H9 (cell line): ENCODE measurements around the gene PRSS2. TPM values are rescaled to one million over a fixed set of nuclear protein-coding genes. Genes with fewer than 3 reads are reported as not detected.

ENCODE experiments used
- DNase-seq: peaks from one replicate; pipeline ENCODE4 v3.0.0-alpha.2; 2017
- H2AFZ ChIP-seq: one replicate; pipeline ENCODE4 v1.6.1; 2013; ENCODE audit warnings: mild to moderate bottlenecking, low read length, control low read depth, moderate library complexity
- H2AK5ac ChIP-seq: 2 replicates; pipeline ENCODE4 v1.6.1; 2013; ENCODE audit warnings: low read length, control low read depth, mixed read lengths; ENCODE audit not compliant: insufficient read length
- H2BK120ac ChIP-seq: one replicate; pipeline ENCODE4 v1.6.1; 2013; ENCODE audit warnings: low read depth, mild to moderate bottlenecking, low read length, control low read depth, inconsistent platforms; ENCODE audit not compliant: poor library complexity, severe bottlenecking
- H2BK12ac ChIP-seq: 2 replicates; pipeline ENCODE4 v1.6.1; 2013; ENCODE audit warnings: low read length, control low read depth, mixed read lengths, low read depth; ENCODE audit not compliant: insufficient read length
- H2BK15ac ChIP-seq: 2 replicates; pipeline ENCODE4 v1.6.1; 2013; ENCODE audit warnings: low read depth, low read length, control low read depth
- H2BK20ac ChIP-seq: one replicate; pipeline ENCODE4 v1.6.1; 2013; ENCODE audit warnings: low read depth, mild to moderate bottlenecking, low read length, control low read depth, inconsistent platforms; ENCODE audit not compliant: poor library complexity, severe bottlenecking
- H2BK5ac ChIP-seq: 2 replicates; pipeline ENCODE4 v1.6.1; 2013; ENCODE audit warnings: low read length, control low read depth, mixed read lengths; ENCODE audit not compliant: insufficient read length
- H3K14ac ChIP-seq: 2 replicates; pipeline ENCODE4 v1.6.1; 2013; ENCODE audit warnings: low read length, control low read depth; ENCODE audit not compliant: insufficient read depth
- H3K18ac ChIP-seq: 2 replicates; pipeline ENCODE4 v1.6.1; 2013; ENCODE audit warnings: low read depth, mild to moderate bottlenecking, mixed read lengths, low read length, control low read depth; ENCODE audit not compliant: insufficient read length
- H3K23ac ChIP-seq: 2 replicates; pipeline ENCODE4 v1.6.1; 2013; ENCODE audit warnings: low read length, control low read depth, mixed read lengths, low read depth; ENCODE audit not compliant: insufficient read length
- H3K23me2 ChIP-seq: 2 replicates; pipeline ENCODE4 v1.6.1; 2013; ENCODE audit warnings: low read depth, mild to moderate bottlenecking, mixed read lengths, low read length, control low read depth; ENCODE audit not compliant: insufficient read length, poor library complexity, severe bottlenecking
- H3K27ac ChIP-seq: 2 replicates; pipeline ENCODE4 v1.5.1; 2013; ENCODE audit warnings: low read length, control low read depth, mixed read lengths, low read depth; ENCODE audit not compliant: insufficient read length
- H3K27me3 ChIP-seq: 2 replicates; pipeline ENCODE4 v1.6.1; 2013; ENCODE audit warnings: low read length, control low read depth, inconsistent platforms; ENCODE audit not compliant: insufficient read depth
- H3K4ac ChIP-seq: 2 replicates; pipeline ENCODE4 v1.6.1; 2013; ENCODE audit warnings: low read depth, mild to moderate bottlenecking, control low read depth, inconsistent platforms, low read length, moderate library complexity
- H3K4me1 ChIP-seq: 2 replicates; pipeline ENCODE4 v1.6.1; 2013; ENCODE audit warnings: low read length, control low read depth, inconsistent platforms; ENCODE audit not compliant: insufficient read depth
- H3K4me2 ChIP-seq: 2 replicates; pipeline ENCODE4 v1.6.1; 2013; ENCODE audit warnings: low read length, control low read depth, mixed read lengths; ENCODE audit not compliant: insufficient read length, insufficient read depth
- H3K56ac ChIP-seq: 2 replicates; pipeline ENCODE4 v1.6.1; 2013; ENCODE audit warnings: low read depth, mild to moderate bottlenecking, mixed read lengths, low read length, control low read depth; ENCODE audit not compliant: insufficient read length
- H3K79me1 ChIP-seq: 2 replicates; pipeline ENCODE4 v1.6.1; 2013; ENCODE audit warnings: low read depth, mild to moderate bottlenecking, moderate library complexity, low read length, control low read depth, inconsistent platforms; ENCODE audit not compliant: insufficient read depth, poor library complexity, severe bottlenecking
- H3K79me2 ChIP-seq: 2 replicates; pipeline ENCODE4 v1.6.1; 2013; ENCODE audit warnings: low read length, control low read depth, inconsistent platforms; ENCODE audit not compliant: insufficient read depth
- H3K9ac ChIP-seq: 2 replicates; pipeline ENCODE4 v1.6.1; 2013; ENCODE audit warnings: low read length, control low read depth, mixed read lengths; ENCODE audit not compliant: insufficient read length; ENCODE audit errors: extremely low read depth
- H3K9me3 ChIP-seq: one replicate; pipeline ENCODE4 v1.6.1; 2013; ENCODE audit warnings: low read depth, low read length, inconsistent platforms; ENCODE audit not compliant: control insufficient read depth
- H3T11ph ChIP-seq: one replicate; pipeline ENCODE4 v1.6.1; 2013; ENCODE audit warnings: mild to moderate bottlenecking, low read length, control low read depth, inconsistent platforms
- H4K20me1 ChIP-seq: one replicate; pipeline ENCODE4 v1.6.1; 2013; ENCODE audit not compliant: control insufficient read depth, insufficient read length, insufficient read depth
- H4K5ac ChIP-seq: 2 replicates; pipeline ENCODE4 v1.6.1; 2013; ENCODE audit warnings: low read depth, mild to moderate bottlenecking, mixed read lengths, low read length, control low read depth; ENCODE audit not compliant: insufficient read length
- H4K8ac ChIP-seq: replicated peaks from 2 replicates; pipeline ENCODE4 v1.6.1; 2013; ENCODE audit warnings: low read length, control low read depth, mixed read lengths, low read depth; ENCODE audit not compliant: insufficient read length
- H4K91ac ChIP-seq: 2 replicates; pipeline ENCODE4 v1.6.1; 2013; ENCODE audit warnings: low read depth, mild to moderate bottlenecking, moderate library complexity, mixed read lengths, low read length, control low read depth; ENCODE audit not compliant: insufficient read length
- H3K27ac Mint-ChIP-seq, 3 experiments: 2 replicates in 2 of 3; 3 replicates in 1 of 3; pipeline ENCODE4 v1.8.0; 2020 to 2021; ENCODE audit warnings: mixed read lengths in 3 of 3, mild to moderate bottlenecking in 1 of 3, moderate library complexity in 1 of 3
- H3K27me3 Mint-ChIP-seq: 2 replicates; pipeline ENCODE4 v1.8.0; 2021; ENCODE audit warnings: low read depth, mild to moderate bottlenecking, moderate library complexity, mixed read lengths
- H3K36me3 Mint-ChIP-seq, 3 experiments: 2 replicates in 2 of 3; 3 replicates in 1 of 3; pipeline ENCODE4 v1.8.0; 2020 to 2021; ENCODE audit warnings: low read depth in 3 of 3, mixed read lengths in 3 of 3; ENCODE audit not compliant: insufficient read depth in 1 of 3
- H3K4me1 Mint-ChIP-seq, 2 experiments: 2 replicates each; pipeline ENCODE4 v1.8.0; 2020; ENCODE audit warnings: mixed read lengths in 2 of 2
- H3K4me3 Mint-ChIP-seq, 2 experiments: 2 replicates in 1 of 2; 3 replicates in 1 of 2; pipeline ENCODE4 v1.8.0; 2020 to 2021; ENCODE audit warnings: mild to moderate bottlenecking in 2 of 2, mixed read lengths in 2 of 2, moderate library complexity in 1 of 2
- H3K9me3 Mint-ChIP-seq, 2 experiments: 2 replicates in 1 of 2; 3 replicates in 1 of 2; pipeline ENCODE4 v1.8.0; 2020; ENCODE audit warnings: mild to moderate bottlenecking in 2 of 2, mixed read lengths in 2 of 2, moderate library complexity in 1 of 2
- CTCF ChIP-seq: fragments of 200-600 bp; sonication (generic); conservative IDR thresholded peaks from 3 replicates; pipeline ENCODE4 v1.8.0; 2021; ENCODE audit warnings: antibody characterized with exemption, mild to moderate bottlenecking
- WGBS: extraction: QIAGEN DNeasy Blood & Tissue Kit; methylation state at CpG from one replicate; pipeline ENCODE4 v1.1.7; 2013; ENCODE audit warnings: missing lambda C conversion rate, low lambda C conversion rate, mixed read lengths; ENCODE audit not compliant: insufficient read length; ENCODE audit errors: extremely low coverage; 5-methylcytosine and 5-hydroxymethylcytosine counted together
- total RNA-seq: library from RNA; stranded (reverse); gene quantifications from 2 replicates; pipeline ENCODE4 v1.2.1, GENCODE V29; 2021

Gene PRSS2
- total RNA-seq, 1 experiment from 2014 or later = not detected

- Histone ChIP-seq H3K79me1 (no peaks in the 10 kb centered on the region), H3K9ac (no peak overlapping the region), H2BK20ac (no peak overlapping the region), H3K14ac (no peak overlapping the region), H4K5ac (no peak overlapping the region), H3K4me2 (no peak overlapping the region), H3K79me2 (no peaks in the 10 kb centered on the region), H2BK12ac (no peak overlapping the region), H4K91ac (no peak overlapping the region), H3K56ac (no peak overlapping the region), H2BK15ac (no peak overlapping the region), H3K4me1 (peaks cover 14% of the 10 kb centered on the region; the same call in 1 of the 2 replicates), H4K20me1 (no peaks in the 10 kb centered on the region), H2AK5ac (no peak overlapping the region), H3K9me3 (no peaks in the 10 kb centered on the region), H3K4ac (no peak overlapping the region), H2BK120ac (no peak overlapping the region), H3K18ac (no peak overlapping the region), H3T11ph (no peak overlapping the region), H3K23me2 (no peaks in the 10 kb centered on the region), H3K27ac (no peak overlapping the region), H2AFZ (no peak overlapping the region), H2BK5ac (no peak overlapping the region), H4K8ac (no peak overlapping the region), H3K27me3 (no peaks in the 10 kb centered on the region), H3K23ac (no peak overlapping the region)
- WGBS = no CpG with 5 or more reads among the region's 2 CpGs
- Mint-ChIP-seq H3K27me3 (peaks cover 42% of the 10 kb centered on the region), H3K27ac (no peak overlapping the region), H3K4me1 (peaks cover 28 to 42% of the 10 kb centered on the region in 2 experiments), H3K9me3 (no peaks in the 10 kb centered on the region; a peak in 1 of 5 replicates), H3K36me3 (peaks cover 0 to 2% (median 0%) of the 10 kb centered on the region in 3 experiments; a peak in 1 of 7 replicates), H3K4me3 (no peak overlapping the region)
- no peak for DNase-seq
- TF ChIP-seq CTCF = no peak
Observed at GRCh38 chr7:142809671-142810070, 38.9 kb downstream of the PRSS2 start.
